ELR (cell line): ENCODE data around the gene CEP83.
A peak's percentile ranks its signal among the peaks of the same experiment; 100 is the strongest.
"Not testable (repeated sequence)": the region's sequence is repeated elsewhere in the genome, so short reads cannot be mapped to it uniquely, and the experiment has no call there.

Experiments
- DNase-seq: peaks from one replicate; pipeline ENCODE4 v3.0.0-alpha.2; 2015; ENCODE audit warnings: low read depth

CEP83 gene

GRCh38 chr12:94459728-94460615 lies at the start of gene CEP83:
CEP83 (minus strand) TSS chr12:94459867; CDS start chr12:94412490, 47,377 bp downstream.
- DNase-seq = peak; percentile 95

GRCh38 chr12:94509317-94509716 lies 49.6 kb upstream of the CEP83 start:
- DNase-seq = no peak

DNA sequence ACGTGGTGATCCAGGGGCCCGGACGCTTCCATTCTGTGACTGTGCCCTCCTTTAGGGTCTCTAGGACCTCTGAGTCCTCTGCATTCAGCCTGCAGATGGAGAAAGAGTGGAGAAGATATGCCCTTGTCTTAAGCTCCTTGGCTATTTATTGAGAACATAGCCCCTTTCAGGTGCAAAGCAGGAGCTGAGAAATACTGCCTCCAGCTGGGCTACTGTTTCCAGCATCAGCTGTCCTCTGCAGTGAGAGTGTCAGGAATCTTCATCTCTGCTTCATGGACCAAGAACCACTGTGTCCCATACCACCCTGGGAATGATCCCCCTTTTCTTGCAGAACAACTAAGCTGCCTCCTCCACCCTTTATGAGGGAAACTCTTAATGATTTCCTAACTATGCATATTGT lies 47.8 kb upstream of the CEP83 start:
- DNase-seq = no peak

DNA sequence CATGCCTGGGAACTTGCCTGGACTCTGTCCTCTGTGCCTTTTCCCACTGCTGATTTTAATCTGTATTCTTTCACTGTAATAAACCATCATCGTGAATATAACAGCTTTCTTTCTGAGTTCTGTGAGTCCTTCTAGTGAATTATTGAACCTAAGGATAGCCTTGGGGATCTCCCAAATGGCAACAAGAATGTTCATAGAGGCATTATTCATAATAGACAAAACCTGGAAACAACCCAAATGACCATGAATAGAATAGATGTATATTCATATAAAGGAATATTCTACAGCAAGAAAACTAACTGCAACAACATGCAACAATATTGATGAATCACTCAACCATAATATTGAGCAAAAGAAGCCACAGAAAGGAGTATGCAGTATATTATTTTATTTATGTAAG lies 44.7 kb upstream of the CEP83 start:
- no peak for DNase-seq

DNA sequence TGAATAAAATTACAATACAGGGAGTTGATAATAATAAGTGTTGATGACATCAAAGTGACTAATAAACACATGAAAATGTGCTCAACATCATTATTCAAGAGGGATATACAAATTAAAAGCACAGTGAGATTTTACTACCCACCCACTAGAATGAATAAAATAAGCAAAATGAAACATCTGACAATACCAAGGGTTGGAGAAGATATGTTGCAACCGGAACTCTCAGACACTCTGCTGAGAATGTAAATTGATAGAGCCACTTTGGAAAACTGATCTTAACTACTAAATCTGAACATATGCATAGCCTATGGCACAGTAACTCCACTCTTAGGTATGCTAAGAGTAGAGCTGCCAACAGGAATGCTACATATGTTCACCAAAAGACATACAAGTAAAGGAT lies 44.0 kb upstream of the CEP83 start:
- no peak for DNase-seq

DNA sequence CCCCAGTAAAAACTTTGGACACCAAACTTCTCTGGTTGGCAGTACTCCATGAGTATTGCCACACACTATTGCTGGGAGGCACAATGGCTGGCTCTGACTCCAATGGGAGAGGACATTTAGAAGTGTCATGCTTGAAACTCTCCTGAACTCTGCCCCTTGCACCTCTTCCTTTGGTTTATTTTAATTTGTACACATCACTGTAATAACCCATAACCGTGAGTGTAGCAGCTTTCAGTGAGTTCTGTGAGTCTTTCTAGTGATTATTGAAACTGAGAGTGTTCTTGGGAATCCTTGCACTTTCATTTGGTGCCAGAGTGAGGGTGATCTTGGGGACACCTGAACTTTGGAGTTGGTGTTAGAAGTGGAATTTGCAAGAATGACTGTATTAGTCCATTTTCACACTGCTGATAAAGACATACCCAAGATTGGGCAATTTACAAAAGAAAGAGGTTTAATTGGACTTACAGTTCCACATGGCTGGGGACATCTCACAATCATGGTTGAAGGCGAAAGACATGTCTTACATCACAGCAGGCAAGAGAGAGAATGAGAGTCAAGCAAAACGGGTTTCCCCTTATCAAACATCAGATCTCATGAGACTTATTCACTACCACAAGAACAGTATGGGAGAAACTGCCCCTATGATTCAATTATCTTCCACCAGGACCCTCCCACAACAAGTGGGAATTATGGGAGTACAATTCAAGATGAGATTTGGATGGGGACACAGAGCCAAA lies 41.3 kb upstream of the CEP83 start:
- DNase-seq = no peak

DNA sequence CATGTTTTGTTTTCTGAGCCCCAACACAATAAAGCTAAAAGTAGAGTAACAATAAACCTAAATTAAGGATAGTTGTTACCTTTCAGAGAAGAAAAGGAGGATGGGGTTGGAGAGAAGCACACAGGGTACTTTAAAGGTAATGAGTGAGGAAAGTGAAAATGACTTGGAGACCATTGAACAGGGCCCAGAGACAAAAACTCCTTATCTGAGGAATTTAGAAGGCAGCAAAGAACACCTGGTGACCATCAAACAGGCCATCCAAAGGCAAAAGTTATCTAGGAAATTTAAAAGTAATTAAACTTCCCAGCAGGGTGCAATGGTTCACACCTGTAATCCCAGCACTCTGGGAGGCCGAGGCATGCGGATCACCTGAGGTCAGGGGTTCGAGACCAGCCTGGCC lies 39.0 kb upstream of the CEP83 start:
- no peak for DNase-seq

- no peak for DNase-seq
Measured at GRCh38 chr12:94498073-94498472, 38.4 kb upstream of the CEP83 start.

DNA sequence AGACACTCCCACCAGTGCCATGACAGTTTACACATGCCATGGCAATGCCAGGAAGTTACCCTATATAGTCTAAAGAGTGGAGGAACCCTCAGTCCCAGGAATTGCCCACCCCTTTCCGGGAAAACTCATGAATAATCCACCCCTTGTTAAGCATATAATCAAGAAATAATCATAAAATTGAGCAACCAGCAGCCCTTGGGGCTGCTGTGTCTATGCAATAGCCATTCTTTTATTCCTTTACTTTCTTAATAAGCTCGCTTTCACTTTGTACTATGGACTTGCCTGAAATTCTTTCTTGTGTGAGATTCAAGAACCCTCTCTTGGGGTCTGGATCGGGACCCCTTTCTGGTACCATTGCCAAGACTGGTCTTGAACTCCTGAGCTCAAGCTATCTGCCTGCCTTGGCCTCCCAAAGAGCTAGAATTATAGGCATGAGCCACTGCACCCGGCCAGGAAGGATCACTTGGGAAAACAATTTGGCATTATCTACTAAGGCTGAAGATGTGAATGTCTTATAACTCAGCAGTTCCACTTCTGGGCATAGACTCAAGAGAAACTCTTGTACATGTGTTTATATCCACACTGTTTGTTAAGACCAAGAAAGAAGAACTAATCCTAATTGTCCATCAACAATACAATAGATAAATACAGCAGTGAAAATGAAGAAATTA lies 35.9 kb upstream of the CEP83 start:
- DNase-seq = no peak

- DNase-seq = no peak
Measured at GRCh38 chr12:94491489-94491888, 31.8 kb upstream of the CEP83 start.

- no peak for DNase-seq
Measured at GRCh38 chr12:94488463-94488862, 28.8 kb upstream of the CEP83 start.

DNA sequence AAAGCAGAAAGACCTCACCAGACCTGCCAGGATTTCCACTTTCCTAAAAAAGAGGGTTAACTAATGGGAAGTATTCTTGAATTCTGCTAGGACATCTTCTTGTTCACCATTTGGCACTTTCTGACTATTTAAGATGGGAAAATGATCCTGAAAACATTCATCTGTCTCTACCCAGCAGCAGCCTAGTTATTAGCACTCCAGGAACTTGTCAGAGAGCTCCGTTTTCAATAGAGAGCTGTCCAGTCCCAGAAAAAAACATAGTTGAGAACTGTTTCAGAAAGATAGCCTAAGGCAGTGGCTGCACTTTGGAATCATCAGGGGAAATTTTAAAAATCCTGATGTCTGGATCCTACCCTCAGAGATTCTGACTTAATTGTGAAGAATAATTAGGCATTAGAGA lies 22.1 kb upstream of the CEP83 start:
- no peak for DNase-seq

DNA sequence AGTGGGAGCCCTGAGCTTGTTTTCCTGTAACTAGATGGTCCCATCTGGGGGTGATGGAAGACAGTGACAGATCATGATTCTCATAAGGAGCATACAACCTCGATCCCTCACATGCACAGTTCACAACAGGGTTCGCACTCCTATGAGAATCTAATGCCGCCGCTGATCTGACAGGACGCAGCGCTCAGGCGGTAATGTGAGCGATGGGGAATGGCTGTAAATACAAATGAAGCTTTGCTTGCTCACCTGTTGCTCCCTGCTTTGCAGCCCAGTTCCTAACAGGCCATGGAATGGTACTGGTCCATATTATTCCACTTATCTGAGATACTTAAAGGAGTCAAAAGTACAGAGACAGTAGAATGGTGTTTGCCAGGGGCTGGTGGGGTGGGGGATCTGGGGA lies 9.9 kb upstream of the CEP83 start:
- no peak for DNase-seq

- DNase-seq = no peak
Measured at GRCh38 chr12:94460616-94460959, 921 bp upstream of the CEP83 start.

DNA sequence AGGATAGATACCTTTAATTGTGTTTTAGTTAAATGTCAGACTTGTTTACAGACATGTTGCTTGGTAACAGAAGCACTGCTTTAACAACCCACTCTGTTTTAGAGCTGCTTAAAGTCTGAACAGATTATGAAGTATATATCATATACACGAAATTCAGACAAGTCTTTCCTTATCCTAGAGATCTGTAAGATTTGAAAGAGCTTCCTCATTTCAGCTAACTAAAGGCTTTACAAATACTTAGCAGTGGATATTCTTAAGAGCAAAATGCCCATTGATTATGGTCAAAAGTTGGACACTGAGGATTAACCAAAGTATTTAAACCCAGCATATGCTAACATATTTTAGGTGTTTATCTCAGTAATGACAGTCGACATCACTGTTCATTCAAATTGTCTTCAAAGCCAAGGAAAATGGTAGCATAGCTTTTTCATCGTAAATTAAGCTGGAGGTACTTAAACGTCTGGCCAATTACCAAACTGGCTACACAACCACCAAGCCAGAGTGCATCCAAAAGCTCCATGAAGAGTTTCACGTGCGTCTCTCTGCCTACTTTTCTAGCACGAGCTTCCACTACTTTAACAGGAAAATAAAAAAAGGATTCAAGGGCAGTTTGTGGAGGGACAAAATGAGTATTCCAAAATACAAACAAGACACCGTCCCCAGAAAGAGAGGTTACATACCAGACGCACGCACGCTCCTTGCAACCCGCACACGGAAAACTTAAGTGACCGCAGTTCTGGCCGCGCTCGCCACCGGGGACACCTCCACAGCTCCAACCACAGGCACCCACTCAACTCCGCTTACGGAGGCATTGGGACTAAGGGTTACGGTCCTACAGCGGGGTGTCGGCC lies 565 bp downstream of the CEP83 start:
- DNase-seq = peak; percentile 52

DNA sequence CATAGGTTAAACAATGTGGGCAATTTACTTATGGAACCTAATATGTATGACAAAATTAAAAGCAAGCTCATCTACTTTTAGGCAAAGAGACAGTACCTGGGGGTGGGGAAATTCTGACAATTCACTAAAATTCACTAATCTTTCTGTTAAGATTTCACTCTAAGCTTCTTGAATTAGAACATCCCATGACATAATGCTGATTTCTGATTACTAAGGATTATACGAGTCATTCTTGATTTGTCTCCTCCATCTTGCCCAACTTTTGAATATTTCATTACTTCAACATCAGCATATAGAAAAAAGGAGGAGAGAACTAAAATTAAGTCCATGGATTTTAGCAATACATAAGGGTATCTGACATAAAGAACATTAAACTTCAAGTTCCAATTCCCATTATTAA lies 2.4 kb downstream of the CEP83 start:
- peak; percentile 34 for DNase-seq

GRCh38 chr12:94454318-94454717 lies 5.3 kb downstream of the CEP83 start:
- DNase-seq = not testable (repeated sequence)

GRCh38 chr12:94445662-94446061 lies 14.0 kb downstream of the CEP83 start:
- peak; percentile 24 for DNase-seq

- no peak for DNase-seq
Measured at GRCh38 chr12:94437303-94437702, 22.4 kb downstream of the CEP83 start.

GRCh38 chr12:94435511-94435927 lies 24.1 kb downstream of the CEP83 start:
- DNase-seq = no peak

GRCh38 chr12:94434171-94434570 lies 25.5 kb downstream of the CEP83 start:
- no peak for DNase-seq

DNA sequence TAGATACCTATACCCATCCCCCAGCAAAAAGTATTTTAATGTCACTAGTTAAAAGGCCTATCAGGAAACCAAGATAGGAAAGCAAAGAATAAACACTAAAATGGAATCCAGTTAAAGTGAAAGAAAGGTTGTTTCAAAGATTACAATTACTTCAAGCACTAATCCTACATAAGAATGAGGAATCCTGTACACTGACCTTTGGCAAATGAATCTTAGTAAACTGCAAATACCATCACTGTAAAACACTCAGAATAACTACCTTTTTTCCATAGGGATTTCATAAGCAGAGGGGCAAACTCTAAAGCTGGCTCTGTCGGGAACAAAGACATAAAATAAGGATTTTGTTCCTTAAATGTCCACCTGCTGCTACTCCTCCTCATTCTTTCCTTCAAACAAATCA lies 25.9 kb downstream of the CEP83 start:
- no peak for DNase-seq
